T follicular helper cell (primary cell): Measurements from ENCODE around the gene B3GLCT.

ENCODE experiments used
- DNase-seq: peaks from one replicate; pipeline ENCODE4 v3.0.0-alpha.2; 2020; ENCODE audit warnings: low read depth

B3GLCT gene

DNA sequence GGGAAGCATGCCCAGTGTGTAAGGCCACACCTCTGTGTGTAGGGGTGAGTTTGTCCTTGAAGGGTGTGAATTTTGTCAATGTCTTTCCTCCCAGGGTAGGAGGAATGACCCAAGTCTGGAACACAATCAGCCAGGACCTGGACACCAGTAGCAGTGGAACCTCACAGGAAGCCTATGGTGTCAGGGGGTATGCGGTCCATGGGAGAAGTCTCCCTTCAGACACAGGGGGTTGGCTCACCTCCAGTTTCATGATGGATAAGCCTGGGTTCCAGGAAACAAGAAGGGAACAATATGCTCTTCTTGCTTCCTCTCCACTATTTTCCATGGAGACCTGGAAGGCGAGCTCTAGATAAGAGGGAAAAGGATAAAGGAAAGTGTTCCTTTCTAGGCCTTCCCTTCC, 23.9 kb downstream of the B3GLCT start:
- DNase-seq = no peak

DNA sequence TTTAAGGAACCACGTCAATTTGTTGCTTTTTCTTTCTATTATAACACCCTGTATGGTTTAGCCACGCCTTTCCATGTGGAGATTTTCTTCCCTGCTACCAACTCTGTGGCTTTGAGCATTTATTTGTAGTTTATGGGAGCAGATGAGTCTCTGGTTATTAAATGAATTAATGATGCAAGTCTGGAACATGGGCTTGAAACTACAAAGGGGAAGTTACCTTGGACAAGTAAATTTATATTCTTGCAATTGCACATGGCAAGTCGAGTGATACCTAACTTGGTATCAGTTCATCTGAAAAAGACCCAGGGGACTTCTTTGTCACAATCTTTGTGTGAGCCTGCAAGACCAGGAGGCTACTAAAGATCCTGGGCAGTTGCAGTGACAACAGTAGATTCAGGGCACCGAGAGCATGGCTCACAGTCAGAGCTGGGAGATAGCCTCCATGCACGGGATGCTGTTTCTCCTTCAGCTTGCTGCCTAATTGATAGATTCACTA, 24.4 kb downstream of the B3GLCT start:
- DNase-seq = no peak

DNA sequence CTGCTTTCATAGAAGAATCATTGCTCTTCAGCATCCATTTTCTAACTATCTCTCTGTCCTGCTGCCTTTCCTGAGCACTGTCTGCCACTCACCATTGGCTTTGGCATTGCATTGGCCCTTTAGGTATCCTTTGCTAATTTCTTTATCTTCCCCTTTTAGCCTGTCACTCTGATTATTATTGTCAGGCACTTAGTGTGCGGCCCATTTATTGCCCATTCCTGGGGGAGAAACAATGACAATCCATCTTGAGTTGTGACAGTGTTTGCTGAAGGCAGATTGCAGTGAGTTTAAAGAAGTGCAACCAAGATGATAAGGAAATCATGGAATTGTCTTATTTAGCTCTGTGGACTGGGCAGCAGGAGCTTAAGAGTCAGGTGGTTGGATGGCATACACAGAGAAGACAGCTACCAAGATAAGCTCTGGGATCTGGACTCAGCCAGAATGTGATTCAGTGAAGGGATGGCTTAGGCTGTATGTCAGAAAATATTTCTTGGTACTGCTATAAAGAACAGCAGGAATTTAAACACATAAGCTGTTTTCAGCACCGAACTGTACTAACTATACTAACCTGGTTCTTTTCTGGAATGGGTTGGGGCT, 25.3 kb downstream of the B3GLCT start:
- DNase-seq = no peak

DNA sequence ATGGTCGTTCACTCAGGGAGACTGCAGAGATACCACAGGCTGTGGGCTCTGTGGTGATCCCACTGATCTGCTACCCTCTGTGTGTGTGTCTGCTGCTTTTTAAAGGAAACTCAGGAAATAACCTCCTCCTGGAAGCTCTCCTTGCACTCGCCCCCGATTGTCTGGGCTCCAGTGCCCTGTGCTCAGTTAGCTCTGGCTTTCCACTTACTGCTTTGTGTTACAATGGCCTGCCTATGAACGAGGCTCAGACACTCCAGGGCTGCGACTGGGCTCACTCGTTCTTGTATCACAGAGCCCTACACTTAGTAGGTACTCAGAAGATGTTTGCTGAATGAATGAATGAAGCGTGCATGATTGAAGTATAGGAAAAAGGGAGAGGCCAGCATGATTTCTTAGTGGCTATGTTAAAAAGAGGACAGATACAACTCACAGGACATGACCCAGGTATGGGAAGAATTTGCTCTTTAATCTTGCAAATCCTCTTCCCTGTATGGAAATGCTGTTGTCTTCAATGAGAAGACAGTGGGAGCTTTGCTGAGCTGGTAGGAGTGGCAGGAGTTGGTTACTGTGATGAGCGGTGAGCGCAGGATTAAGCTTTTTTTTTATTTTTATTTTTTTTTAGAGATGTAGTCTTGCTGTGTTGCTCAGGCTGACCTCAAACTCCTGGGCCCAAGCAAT, 26.4 kb downstream of the B3GLCT start:
- DNase-seq = no peak

DNA sequence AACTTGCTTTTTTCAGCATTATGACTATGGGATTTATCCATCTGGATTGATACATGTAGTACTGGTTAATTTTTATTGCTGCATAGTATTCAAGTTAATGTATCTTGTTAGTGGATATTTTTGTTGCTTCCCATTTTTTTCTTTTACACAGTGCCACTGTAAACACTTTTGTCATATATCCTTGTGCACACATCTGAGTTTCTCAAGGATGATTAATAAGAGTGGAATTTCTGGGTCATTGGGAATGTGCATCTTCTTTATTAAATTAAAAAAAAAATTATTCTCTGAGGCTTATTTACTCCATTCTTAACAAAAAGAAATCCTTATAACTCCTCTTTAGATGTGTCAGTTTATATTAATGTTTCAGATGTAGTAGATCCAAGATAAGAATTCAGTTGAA, 27.3 kb downstream of the B3GLCT start:
- DNase-seq = no peak

DNA sequence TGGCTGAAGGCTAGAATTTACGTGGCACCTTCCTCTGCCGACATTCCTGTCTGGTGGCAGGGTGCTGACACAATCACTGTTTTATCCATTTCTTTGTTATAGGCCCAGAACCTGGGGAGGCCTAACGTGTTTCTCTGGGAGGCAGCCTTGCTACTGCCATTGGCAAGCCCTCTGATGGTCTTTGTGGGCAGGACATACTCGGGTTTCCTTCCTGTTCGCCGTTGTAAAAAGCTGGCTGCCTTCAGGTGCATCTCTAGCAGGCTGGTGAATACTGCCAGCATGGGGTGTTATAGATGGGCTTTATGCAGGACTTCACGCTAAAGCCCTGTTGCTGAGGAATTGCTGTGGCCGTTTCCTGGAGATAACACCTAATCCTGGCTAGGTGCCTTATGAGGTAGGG, 28.1 kb downstream of the B3GLCT start:
- DNase-seq = no peak

DNA sequence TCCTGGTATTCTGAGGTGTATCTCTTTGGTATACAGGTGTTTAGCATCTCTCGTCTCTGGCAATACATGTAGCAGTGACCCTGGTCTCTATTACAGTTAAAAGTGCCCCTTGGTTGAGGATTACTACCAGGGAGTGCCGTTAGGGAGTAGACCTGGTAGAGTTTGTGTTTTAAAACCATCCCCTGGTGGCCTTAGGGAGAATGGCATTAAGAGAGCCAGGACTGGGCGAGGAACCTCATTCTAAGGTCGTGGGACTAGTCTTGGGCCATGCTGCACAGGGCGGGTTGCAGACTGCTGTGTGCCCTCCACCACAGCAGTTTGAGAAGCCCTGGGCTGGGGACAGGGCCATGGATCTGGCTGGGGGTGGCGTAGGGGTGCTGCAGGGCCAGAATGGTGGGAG, 35.0 kb downstream of the B3GLCT start:
- no peak for DNase-seq

DNA sequence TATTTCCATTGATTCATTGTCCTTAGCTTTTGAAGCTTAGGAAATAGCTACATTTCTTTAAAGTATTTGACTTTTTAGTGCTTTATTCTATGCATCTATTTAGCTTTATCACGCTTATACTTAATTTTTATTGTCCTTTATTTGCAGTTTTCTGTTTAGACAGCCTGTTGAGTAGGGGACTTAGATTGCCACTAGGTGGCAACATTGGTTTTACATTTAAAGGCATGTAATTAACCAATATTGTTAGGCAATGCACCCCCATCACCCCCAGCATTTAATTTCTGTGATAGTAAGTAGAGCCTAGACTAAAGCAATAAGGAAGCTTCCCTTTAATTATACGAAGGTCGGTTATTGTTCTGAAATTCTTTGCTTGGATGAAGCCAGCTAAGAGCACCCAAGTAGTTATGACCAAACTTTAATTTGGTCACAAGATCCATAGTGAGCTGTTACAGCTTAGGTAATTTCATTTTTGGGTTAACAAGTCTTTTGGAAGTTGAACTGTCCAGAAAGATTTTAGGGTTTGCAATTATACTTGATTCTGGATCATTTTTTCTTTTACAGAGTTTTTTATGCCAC, 36.5 kb downstream of the B3GLCT start:
- DNase-seq = no peak

DNA sequence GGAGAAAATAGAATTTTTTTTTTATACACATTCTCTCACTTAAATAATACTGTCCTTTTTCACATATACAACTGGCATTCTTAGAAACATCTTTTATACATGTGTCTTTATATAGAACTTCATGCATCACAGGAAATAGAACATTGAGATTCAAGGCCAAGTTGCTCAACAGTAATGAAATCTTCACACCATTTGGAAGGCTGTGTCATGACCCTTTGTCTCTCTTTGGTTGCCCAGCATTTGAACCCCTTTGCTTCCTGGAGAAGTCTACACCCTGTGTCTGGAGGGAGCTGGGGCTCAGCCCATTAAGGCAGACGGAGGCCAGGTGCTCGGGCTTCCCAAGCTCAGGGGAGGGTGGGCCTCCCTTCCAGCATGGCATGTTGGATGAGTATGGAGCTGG, 41.1 kb downstream of the B3GLCT start:
- DNase-seq = no peak

DNA sequence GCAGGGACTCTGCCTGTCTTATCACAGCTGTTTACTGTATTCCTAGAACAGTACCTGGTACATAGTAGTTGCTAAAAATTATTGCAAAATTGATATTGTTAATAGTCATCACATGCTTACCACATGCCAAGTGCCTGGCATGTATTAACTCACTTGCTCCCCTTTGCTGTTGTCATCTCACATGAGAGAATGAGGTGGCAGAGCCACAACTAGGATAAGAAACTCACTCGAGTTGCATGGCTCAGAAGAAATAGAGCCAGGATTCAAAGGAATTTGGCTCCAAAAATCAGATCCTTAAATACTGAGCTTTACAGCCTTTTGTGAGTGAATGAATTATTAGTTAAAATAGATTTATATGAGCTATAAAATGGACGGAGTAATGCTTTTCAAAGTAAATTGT, 42.6 kb downstream of the B3GLCT start:
- no peak for DNase-seq

DNA sequence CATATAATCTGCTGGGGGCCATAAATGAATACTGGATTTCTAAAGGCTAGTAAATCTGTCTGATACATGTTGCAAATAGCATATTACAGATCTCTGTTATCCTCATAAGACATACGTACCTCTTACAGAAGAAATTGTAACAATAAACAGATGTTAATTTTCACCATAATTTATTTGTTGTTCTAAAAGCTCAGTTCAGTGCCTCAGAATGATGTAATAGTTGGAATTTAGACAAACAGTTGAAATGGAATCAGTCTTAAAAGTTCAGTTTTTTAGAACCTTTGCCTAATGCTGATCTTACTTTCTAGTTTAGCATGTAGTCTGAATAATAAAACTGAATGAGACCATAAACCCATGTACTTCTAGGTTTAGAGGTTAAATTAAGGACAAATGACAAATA, 43.1 kb downstream of the B3GLCT start:
- DNase-seq = no peak

DNA sequence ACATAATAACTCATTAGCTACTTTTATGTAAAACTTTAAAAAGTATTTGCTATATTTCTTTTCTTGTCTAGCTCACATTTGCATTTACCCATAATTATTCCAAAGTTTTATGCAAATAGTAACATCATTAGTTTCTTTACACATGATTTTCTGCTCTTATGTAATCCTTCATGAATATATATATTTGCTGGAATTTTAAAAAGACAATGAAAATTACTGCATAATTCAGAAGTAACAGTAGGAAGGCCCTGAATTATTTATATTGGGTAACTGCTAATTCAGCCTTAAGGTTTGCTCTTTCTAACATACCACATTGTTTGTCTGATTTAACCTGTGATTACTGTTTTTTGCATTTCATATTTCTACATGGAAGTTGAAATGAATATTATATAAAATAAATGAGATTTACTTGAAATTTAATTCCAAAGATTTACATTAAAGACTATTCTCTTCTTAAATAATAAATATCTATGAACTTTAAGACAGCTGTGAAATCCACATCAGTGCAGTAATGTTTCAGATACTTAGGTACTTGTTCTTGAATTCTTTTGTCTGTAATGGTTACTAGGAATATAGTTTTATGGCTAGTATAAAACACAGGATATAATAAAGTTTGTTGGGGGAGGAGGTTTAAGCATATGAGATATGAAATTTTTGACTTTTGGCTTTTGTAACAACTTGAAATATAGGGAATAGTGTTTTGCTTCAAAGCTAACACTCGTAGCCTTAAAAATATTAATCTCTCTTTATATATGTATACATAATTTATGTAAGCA, 46.0 kb downstream of the B3GLCT start:
- DNase-seq = no peak

DNA sequence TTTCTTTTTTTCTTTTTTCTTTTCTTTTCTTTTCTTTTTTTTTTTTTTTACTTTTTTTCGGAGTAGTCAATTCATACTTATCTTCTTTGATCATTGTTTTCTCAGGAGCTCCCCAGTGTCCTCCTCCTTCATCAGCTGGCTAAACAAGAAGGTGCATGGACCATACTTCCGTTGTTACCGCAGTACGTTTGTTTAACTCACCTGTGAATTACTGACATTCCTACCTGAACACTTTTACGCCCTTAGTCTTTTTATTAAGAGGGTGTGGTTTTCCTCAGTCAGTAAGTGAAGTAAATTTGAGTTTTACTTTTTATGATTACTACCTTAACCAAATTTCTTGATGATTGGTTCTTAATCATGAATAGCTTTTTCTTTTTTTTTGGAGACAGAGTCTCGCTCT, 47.1 kb downstream of the B3GLCT start:
- DNase-seq = no peak

DNA sequence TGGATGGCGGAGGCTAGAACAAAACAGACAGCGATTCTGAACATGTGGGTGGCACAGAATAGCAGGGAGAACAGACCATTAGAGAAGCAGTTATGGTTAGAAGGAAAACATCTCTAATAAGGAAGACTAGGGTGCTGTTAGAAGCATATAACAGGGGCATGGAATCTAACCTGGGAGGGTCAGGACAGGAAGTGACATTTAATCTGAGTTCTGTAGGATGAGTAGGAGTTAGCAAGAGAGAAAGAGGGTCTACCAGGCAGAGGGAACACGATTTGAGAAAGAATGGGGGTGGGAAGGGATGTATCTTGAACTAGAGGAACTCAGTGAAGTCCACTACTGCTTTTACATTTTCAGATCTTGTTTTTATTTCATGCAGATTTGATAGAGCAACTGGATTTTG, 48.6 kb downstream of the B3GLCT start:
- no peak for DNase-seq

DNA sequence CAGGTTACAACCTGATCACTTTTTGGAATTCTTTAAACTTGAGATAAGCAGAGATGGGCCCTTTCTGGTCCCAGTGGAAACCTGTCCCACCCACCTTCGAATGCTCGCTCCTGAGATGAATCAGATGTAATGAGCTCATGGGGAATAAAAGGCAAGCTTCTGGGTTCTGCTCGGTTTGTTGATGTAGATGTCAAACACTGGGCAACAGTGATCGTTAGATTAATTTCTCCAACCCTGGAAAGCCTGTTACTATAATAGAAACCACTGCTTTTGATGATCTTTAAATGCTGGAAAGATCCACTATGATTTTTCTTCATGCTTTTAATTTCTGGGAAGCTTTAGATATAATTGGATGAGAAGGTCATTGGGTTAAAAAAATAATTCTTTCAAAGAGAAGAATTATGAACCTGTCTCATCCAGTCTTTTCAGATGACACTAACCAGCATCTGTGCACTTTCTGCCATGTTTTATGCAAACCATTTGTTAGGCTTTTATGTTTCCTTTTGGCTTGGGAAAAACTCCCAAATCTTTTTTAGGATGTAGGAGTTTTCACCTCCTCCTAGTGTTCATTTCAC, 49.3 kb downstream of the B3GLCT start:
- no peak for DNase-seq

DNA sequence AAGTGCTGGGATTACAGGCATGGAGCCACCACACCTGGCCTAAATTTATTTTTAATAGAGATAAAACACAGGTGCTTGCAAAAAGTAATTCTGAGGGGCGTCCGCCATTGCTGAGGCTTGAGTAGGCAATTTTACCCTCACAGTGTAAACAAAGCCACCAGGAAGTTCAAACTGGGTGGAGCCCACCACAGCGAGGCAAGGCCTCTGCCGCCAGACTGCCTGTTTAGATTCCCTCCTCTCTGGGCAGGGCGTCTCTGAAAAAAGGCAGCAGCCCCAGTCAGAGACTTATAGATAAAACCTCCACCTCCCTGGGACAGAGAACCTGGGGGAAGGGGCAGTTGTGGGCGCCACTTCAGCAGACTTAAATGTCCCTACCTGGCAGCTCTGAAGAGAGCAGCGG, 50.7 kb downstream of the B3GLCT start:
- no peak for DNase-seq

DNA sequence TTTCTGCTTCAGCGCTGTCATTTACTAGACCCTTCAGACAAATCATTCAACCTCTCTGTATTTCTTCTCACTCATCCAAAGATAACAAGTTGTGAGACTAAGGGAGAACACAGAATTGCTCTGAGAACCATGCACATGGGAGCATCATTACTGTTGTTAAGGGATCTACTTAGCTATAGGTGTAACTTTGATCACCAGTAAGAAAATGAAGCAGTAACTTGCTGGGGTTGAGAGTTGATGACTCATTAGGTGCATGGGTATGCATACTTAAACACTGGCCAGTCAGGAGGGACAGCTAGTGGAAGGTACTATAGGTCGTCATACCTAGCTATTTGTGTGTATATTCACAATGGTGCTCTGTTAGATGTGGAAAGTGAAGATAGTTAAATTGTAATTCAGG, 61.5 kb downstream of the B3GLCT start:
- no peak for DNase-seq

DNA sequence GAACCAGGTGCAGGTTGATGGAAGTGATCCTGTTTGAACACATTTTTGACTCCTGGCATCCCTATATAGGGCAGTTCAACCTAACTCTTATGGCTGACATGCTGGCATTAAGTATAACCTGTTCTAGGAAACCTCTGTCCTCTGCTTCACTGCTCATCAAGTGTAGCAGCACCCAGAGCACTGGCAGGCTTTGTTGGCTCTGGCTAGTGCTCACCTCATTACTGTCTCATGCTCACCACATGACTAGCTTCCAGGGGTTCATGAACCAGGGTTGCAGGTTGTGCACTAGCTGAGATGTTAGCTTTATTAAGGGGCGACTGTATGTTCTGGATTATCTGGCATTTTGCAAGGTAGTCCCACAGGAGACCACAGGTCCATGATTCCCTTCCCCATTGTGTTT, 63.6 kb downstream of the B3GLCT start:
- DNase-seq = no peak

DNA sequence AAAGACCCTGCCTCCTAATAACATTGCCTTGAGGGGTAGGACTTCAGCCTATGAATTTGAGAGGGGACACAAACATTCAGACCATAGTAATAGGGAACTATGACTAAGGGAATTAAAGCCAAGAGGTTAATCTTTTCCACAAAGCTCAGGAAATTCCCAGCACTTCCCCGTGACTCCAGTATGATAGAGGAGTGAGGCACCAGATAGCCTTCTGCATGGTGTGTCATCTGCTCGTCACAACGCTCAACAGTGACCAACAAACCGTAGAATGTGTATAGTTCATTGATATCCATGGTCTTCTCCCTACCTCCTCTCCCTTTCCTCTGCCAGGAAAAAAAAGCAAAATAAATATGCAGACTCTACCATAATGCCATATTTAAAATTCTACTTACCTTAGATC, 64.4 kb downstream of the B3GLCT start:
- DNase-seq = no peak

DNA sequence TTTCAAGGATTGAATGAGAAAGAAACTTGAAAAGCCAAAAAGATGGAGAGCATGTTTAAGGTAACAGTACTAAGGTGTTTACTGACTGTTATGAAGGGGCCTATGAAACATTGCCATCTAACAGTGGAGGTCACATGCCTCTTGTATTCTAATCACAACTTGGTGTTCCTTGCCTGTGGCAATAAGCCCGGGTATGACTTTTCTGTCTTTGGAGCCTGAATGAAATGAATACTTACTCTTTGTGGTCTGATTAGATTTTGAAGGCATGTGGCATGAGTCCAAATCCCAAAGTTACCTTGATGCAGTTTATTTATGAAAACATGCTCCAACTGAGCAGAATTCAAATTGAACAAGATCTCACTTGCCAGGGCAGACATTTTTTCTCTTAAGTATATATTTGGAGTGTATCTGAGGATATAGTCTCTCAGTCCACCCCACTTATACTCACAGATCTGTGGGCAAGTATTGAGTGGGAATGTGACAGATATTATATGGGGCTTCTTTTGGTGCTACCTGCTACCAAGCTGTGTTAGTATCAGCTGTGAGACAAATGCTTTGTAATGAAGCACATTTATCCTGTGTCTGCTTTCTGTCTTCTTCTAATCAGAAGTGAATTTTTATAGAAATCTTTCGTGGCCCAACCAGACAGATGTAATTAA, 67.5 kb downstream of the B3GLCT start:
- DNase-seq = no peak

DNA sequence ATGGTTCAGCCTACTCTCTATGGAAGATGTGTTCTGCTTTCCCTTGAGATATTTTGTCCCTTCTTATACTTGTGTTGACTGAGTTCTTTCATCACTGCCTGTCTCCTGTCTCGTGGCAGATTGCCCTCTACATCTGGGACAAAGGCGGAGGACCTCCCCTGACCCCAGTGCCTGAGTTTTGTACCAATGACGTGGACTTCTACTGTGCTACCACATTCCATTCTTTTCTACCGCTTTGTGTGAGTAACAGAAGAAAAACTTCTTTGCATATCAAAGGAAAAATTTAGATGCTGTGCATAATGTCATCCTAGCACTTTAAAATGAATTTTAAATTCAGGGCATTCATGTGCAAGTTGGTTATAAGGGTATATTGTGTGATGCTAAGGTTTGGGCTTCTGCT, 74.6 kb downstream of the B3GLCT start:
- DNase-seq = no peak

DNA sequence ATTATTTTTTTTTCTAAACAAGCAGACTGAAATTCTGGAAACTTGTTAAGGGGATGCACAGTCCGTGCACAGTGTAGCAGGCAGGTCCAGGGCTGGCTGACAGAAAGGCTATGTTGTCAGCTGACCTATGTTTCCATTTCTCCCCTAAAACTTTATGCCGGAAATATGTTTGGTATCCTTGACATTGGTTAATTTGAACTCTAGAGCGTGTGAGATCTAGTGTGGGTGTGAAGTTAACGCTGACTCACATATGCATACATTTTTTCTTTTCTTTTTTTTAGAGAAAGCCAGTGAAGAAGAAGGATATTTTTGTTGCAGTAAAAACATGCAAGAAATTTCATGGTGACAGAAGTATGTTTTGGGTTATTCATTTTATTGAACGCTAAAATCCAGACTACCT, 76.6 kb downstream of the B3GLCT start:
- no peak for DNase-seq
